ENCODE results near the gene GRIK1.

Gene GRIK1

GRCh38 chr21:29601047-29601446, 338.7 kb downstream of the GRIK1 start:
- Mint-ChIP-seq H3K27me3 (no peaks in the 10 kb centered on the region), H3K4me3 (no peak overlapping the region), H3K4me1 (no peaks in the 10 kb centered on the region), H3K36me3 (peaks cover 3% of the 10 kb centered on the region), H3K27ac (no peak overlapping the region), H3K9me3 (peaks cover 2% of the 10 kb centered on the region)
- DNase-seq (ENCODE audit: low spot score in 2 of 2) (no peak), ATAC-seq (ENCODE audit: low read depth) (no peak)

- peaks cover 3% of the 10 kb centered on the region for H3K27me3 Mint-ChIP-seq
- H3K9me3 Mint-ChIP-seq: no peaks in the 10 kb centered on the region
- H3K4me1 Mint-ChIP-seq: no peaks in the 10 kb centered on the region
- H3K36me3 Mint-ChIP-seq: no peaks in the 10 kb centered on the region
- no peak overlapping the region for H3K27ac Mint-ChIP-seq
- DNase-seq (ENCODE audit: low spot score in 2 of 2): no peak
- no peak overlapping the region for H3K4me3 Mint-ChIP-seq
- no peak for ATAC-seq (ENCODE audit: low read depth)
Observed at GRCh38 chr21:29586696-29587095, 353.1 kb downstream of the GRIK1 start.

GRCh38 chr21:29585462-29585861, 354.3 kb downstream of the GRIK1 start:
- ATAC-seq (ENCODE audit: low read depth): no peak
- Mint-ChIP-seq H3K27me3 (peaks cover 1% of the 10 kb centered on the region), H3K36me3 (no peaks in the 10 kb centered on the region), H3K4me1 (no peaks in the 10 kb centered on the region), H3K27ac (no peak overlapping the region), H3K4me3 (no peak overlapping the region), H3K9me3 (no peaks in the 10 kb centered on the region)
- DNase-seq (ENCODE audit: low spot score in 2 of 2): no peak

- H3K4me1 Mint-ChIP-seq: no peaks in the 10 kb centered on the region
- no peaks in the 10 kb centered on the region for H3K36me3 Mint-ChIP-seq
- H3K9me3 Mint-ChIP-seq: no peaks in the 10 kb centered on the region
- ATAC-seq (ENCODE audit: low read depth): no peak
- no peak overlapping the region for H3K4me3 Mint-ChIP-seq
- H3K27ac Mint-ChIP-seq: no peak overlapping the region
- H3K27me3 Mint-ChIP-seq: no peaks in the 10 kb centered on the region
- no peak for DNase-seq (ENCODE audit: low spot score in 2 of 2)
Observed at GRCh38 chr21:29583424-29583924, 356.3 kb downstream of the GRIK1 start.

- Mint-ChIP-seq H3K4me3 (no peak overlapping the region), H3K27ac (no peak overlapping the region), H3K27me3 (no peaks in the 10 kb centered on the region), H3K36me3 (no peaks in the 10 kb centered on the region), H3K4me1 (no peaks in the 10 kb centered on the region), H3K9me3 (no peaks in the 10 kb centered on the region)
- ATAC-seq (ENCODE audit: low read depth): no peak
- DNase-seq (ENCODE audit: low spot score in 2 of 2): no peak
Observed at GRCh38 chr21:29582855-29583254, 356.9 kb downstream of the GRIK1 start.

GRCh38 chr21:29581393-29581792, 358.4 kb downstream of the GRIK1 start:
- Mint-ChIP-seq H3K4me1 (no peaks in the 10 kb centered on the region), H3K36me3 (peaks cover 2% of the 10 kb centered on the region), H3K4me3 (no peak overlapping the region), H3K27me3 (no peaks in the 10 kb centered on the region), H3K9me3 (no peaks in the 10 kb centered on the region), H3K27ac (no peak overlapping the region)
- DNase-seq (ENCODE audit: low spot score in 2 of 2): no peak
- no peak for ATAC-seq (ENCODE audit: low read depth)

- no peak for ATAC-seq (ENCODE audit: low read depth)
- peaks cover 2% of the 10 kb centered on the region for H3K36me3 Mint-ChIP-seq
Observed at GRCh38 chr21:29580732-29581285, 359.0 kb downstream of the GRIK1 start.

GRCh38 chr21:29578306-29578705, 361.5 kb downstream of the GRIK1 start:
- Mint-ChIP-seq H3K4me1 (no peaks in the 10 kb centered on the region), H3K27ac (no peak overlapping the region), H3K9me3 (no peaks in the 10 kb centered on the region), H3K4me3 (no peak overlapping the region), H3K27me3 (no peaks in the 10 kb centered on the region), H3K36me3 (peaks cover 2% of the 10 kb centered on the region)
- ATAC-seq (ENCODE audit: low read depth) (no peak), DNase-seq (ENCODE audit: low spot score in 2 of 2) (no peak)

More at GRCh38 chr21:29580732-29581285, 359.0 kb downstream of the GRIK1 start:
- Mint-ChIP-seq H3K4me3 (no peak overlapping the region), H3K4me1 (no peaks in the 10 kb centered on the region), H3K9me3 (no peaks in the 10 kb centered on the region), H3K27me3 (no peaks in the 10 kb centered on the region), H3K27ac (no peak overlapping the region)
- no peak for DNase-seq (ENCODE audit: low spot score in 2 of 2)

GRCh38 chr21:29571949-29572348, 367.8 kb downstream of the GRIK1 start:
- Mint-ChIP-seq H3K9me3 (no peaks in the 10 kb centered on the region), H3K27me3 (no peaks in the 10 kb centered on the region), H3K36me3 (peaks cover 2% of the 10 kb centered on the region), H3K27ac (no peak overlapping the region), H3K4me1 (no peaks in the 10 kb centered on the region), H3K4me3 (no peak overlapping the region)
- DNase-seq (ENCODE audit: low spot score in 2 of 2) (no peak), ATAC-seq (ENCODE audit: low read depth) (no peak)

GRCh38 chr21:29568020-29568697, 371.6 kb downstream of the GRIK1 start:
- H3K36me3 Mint-ChIP-seq: no peaks in the 10 kb centered on the region
- no peak overlapping the region for H3K4me3 Mint-ChIP-seq
- no peaks in the 10 kb centered on the region for H3K9me3 Mint-ChIP-seq
- no peaks in the 10 kb centered on the region for H3K4me1 Mint-ChIP-seq
- ATAC-seq (ENCODE audit: low read depth) (no peak), DNase-seq (ENCODE audit: low spot score in 2 of 2) (no peak)
- H3K27me3 Mint-ChIP-seq: no peaks in the 10 kb centered on the region
- no peak overlapping the region for H3K27ac Mint-ChIP-seq

GRCh38 chr21:29557931-29558725, 381.7 kb downstream of the GRIK1 start:
- H3K27ac Mint-ChIP-seq: peak overlapping the region; percentile 50
- H3K36me3 Mint-ChIP-seq: peaks cover 4% of the 10 kb centered on the region
- H3K27me3 Mint-ChIP-seq: no peaks in the 10 kb centered on the region
- no peak overlapping the region for H3K4me3 Mint-ChIP-seq
- no peaks in the 10 kb centered on the region for H3K9me3 Mint-ChIP-seq
- DNase-seq (ENCODE audit: low spot score in 2 of 2): no peak
- no peak for ATAC-seq (ENCODE audit: low read depth)
- H3K4me1 Mint-ChIP-seq: peaks cover 6% of the 10 kb centered on the region

- Mint-ChIP-seq H3K27me3 (no peaks in the 10 kb centered on the region), H3K27ac (no peak overlapping the region), H3K9me3 (no peaks in the 10 kb centered on the region), H3K36me3 (peaks cover 4% of the 10 kb centered on the region), H3K4me1 (peaks cover 6% of the 10 kb centered on the region), H3K4me3 (no peak overlapping the region)
- ATAC-seq (ENCODE audit: low read depth) (peak; percentile 53), DNase-seq (ENCODE audit: low spot score in 2 of 2) (no peak)
Observed at GRCh38 chr21:29557200-29557599, 382.6 kb downstream of the GRIK1 start.

- Mint-ChIP-seq H3K27ac (no peak overlapping the region), H3K4me3 (no peak overlapping the region), H3K27me3 (no peaks in the 10 kb centered on the region), H3K36me3 (no peaks in the 10 kb centered on the region), H3K9me3 (no peaks in the 10 kb centered on the region), H3K4me1 (peaks cover 6% of the 10 kb centered on the region)
- ATAC-seq (ENCODE audit: low read depth) (no peak), DNase-seq (ENCODE audit: low spot score in 2 of 2) (no peak)
Observed at GRCh38 chr21:29555601-29556000, 384.2 kb downstream of the GRIK1 start.

GRCh38 chr21:29550205-29550604, 389.6 kb downstream of the GRIK1 start:
- H3K36me3 Mint-ChIP-seq: peaks cover 4% of the 10 kb centered on the region
- DNase-seq (ENCODE audit: low spot score in 2 of 2) (no peak), ATAC-seq (ENCODE audit: low read depth) (no peak)
- no peaks in the 10 kb centered on the region for H3K4me1 Mint-ChIP-seq
- no peaks in the 10 kb centered on the region for H3K9me3 Mint-ChIP-seq
- no peak overlapping the region for H3K4me3 Mint-ChIP-seq
- H3K27me3 Mint-ChIP-seq: no peaks in the 10 kb centered on the region
- H3K27ac Mint-ChIP-seq: no peak overlapping the region

Data from memory B cell (primary cell).